CD14-positive monocyte (primary cell): ENCODE results near the gene STX17. TPM values are rescaled to one million over a fixed set of nuclear protein-coding genes. Genes with fewer than 3 reads are reported as not detected.

Experiments
- DNase-seq, 3 donors: peaks; one replicate each; pipeline ENCODE4 v3.0.0-alpha.2; 2011 to 2022
- H2AFZ ChIP-seq: 2 replicates; pipeline ENCODE4 v1.6.0; 2012; ENCODE audit warnings: mild to moderate bottlenecking, low read depth, low read length, inconsistent platforms; ENCODE audit not compliant: insufficient read depth, poor library complexity, severe bottlenecking
- H3K27ac ChIP-seq, 2 donors: 1 replicate in 1 of 2; 2 replicates in 1 of 2; pipeline ENCODE4 v1.5.1; 2012 to 2013; ENCODE audit warnings: low read length in 2 of 2, control low read depth in 1 of 2, inconsistent platforms in 1 of 2, low read depth in 1 of 2, mild to moderate bottlenecking in 1 of 2
- H3K27me3 ChIP-seq, 2 donors: one replicate each; pipeline versions ENCODE4 v1.6.0 to v1.6.1; 2011 to 2013; ENCODE audit warnings: low read length in 2 of 2; ENCODE audit not compliant: control insufficient read depth in 2 of 2, insufficient read depth in 2 of 2
- H3K36me3 ChIP-seq, 2 donors: replicated peaks in 1 of 2; 1 replicate in 1 of 2; 2 replicates in 1 of 2; pipeline versions ENCODE4 v1.5.1 to v1.6.1; 2012 to 2013; ENCODE audit warnings: low read length in 2 of 2, control low read depth in 1 of 2, inconsistent platforms in 1 of 2, mild to moderate bottlenecking in 1 of 2; ENCODE audit not compliant: insufficient read depth in 2 of 2, control insufficient read depth in 1 of 2
- H3K4me1 ChIP-seq, 2 donors: 1 replicate in 1 of 2; 2 replicates in 1 of 2; pipeline versions ENCODE4 v1.5.1 to v1.6.1; 2012 to 2013; ENCODE audit warnings: low read length in 2 of 2, control low read depth in 1 of 2, inconsistent platforms in 1 of 2, mild to moderate bottlenecking in 1 of 2, moderate library complexity in 1 of 2; ENCODE audit not compliant: insufficient read depth in 2 of 2, control insufficient read depth in 1 of 2
- H3K4me2 ChIP-seq: replicated peaks from 2 replicates; pipeline ENCODE3; 2012; ENCODE audit warnings: low read length, moderate library complexity, mild to moderate bottlenecking; ENCODE audit not compliant: poor library complexity, severe bottlenecking; ENCODE audit errors: extremely low read depth
- H3K4me3 ChIP-seq, 3 experiments: fragments of 200-600 bp in 1 of 3; sonication (generic) in 1 of 3; replicated peaks in 1 of 3; 1 replicate in 2 of 3; 2 replicates in 1 of 3; pipeline ENCODE4 v1.5.1; 2011 to 2013; ENCODE audit warnings: low read length in 3 of 3, mild to moderate bottlenecking in 3 of 3, control low read depth in 2 of 3, low read depth in 2 of 3, inconsistent platforms in 1 of 3, moderate library complexity in 1 of 3
- H3K79me2 ChIP-seq: 2 replicates; pipeline ENCODE4 v1.6.0; 2012; ENCODE audit warnings: mild to moderate bottlenecking, control low read depth, inconsistent platforms, low read length, moderate library complexity; ENCODE audit not compliant: insufficient read depth
- H3K9ac ChIP-seq: 2 replicates; pipeline ENCODE4 v1.6.0; 2017; ENCODE audit warnings: low read length, mild to moderate bottlenecking; ENCODE audit not compliant: insufficient read depth, poor library complexity, severe bottlenecking
- H3K9me3 ChIP-seq, 2 donors: replicated peaks in 1 of 2; 1 replicate in 1 of 2; 2 replicates in 1 of 2; pipeline versions ENCODE4 v1.5.1 to v1.6.1; 2012 to 2013; ENCODE audit warnings: low read length in 2 of 2, control low read depth in 1 of 2; ENCODE audit not compliant: control insufficient read depth in 1 of 2, insufficient read depth in 1 of 2
- H4K20me1 ChIP-seq: 2 replicates; pipeline ENCODE4 v1.6.0; 2012; ENCODE audit warnings: mild to moderate bottlenecking, low read length, control low read depth, moderate library complexity; ENCODE audit not compliant: insufficient read depth
- H3K27ac Mint-ChIP-seq, 7 donors: one replicate each; pipeline ENCODE4 v1.8.0; 2020; ENCODE audit warnings: mild to moderate bottlenecking in 7 of 7, mixed read lengths in 7 of 7, moderate library complexity in 6 of 7, inconsistent platforms in 2 of 7
- H3K27me3 Mint-ChIP-seq, 3 donors: one replicate each; pipeline ENCODE4 v1.8.0; 2021 to 2022; ENCODE audit warnings: low read depth in 3 of 3, mild to moderate bottlenecking in 3 of 3, mixed read lengths in 3 of 3, moderate library complexity in 3 of 3, inconsistent platforms in 1 of 3
- H3K36me3 Mint-ChIP-seq, 2 donors: one replicate each; pipeline ENCODE4 v1.8.0; 2020; ENCODE audit warnings: mixed read lengths in 2 of 2, inconsistent platforms in 1 of 2, mild to moderate bottlenecking in 1 of 2
- H3K4me1 Mint-ChIP-seq: one replicate; pipeline ENCODE4 v1.8.0; 2020; ENCODE audit warnings: mild to moderate bottlenecking, mixed read lengths
- H3K4me3 Mint-ChIP-seq, 2 donors: one replicate each; pipeline ENCODE4 v1.8.0; 2020; ENCODE audit warnings: mild to moderate bottlenecking in 2 of 2, mixed read lengths in 2 of 2, moderate library complexity in 1 of 2
- H3K9me3 Mint-ChIP-seq, 7 donors: one replicate each; pipeline ENCODE4 v1.8.0; 2020 to 2022; ENCODE audit warnings: mixed read lengths in 7 of 7, mild to moderate bottlenecking in 6 of 7, moderate library complexity in 6 of 7, inconsistent platforms in 2 of 7
- WGBS: methylation state at CpG from one replicate; pipeline ENCODE4 v1.1.5; 2013; ENCODE audit warnings: missing lambda C conversion rate; ENCODE audit not compliant: insufficient coverage; 5-methylcytosine and 5-hydroxymethylcytosine counted together
- intact Hi-C, 2 donors: fragments of 100-400 bp; cut with micrococcal nuclease; formaldehyde crosslinking; loops; one replicate each; pipeline versions ENCODE4 v1.15.0 to v1.15.1; 2023
- polyA plus RNA-seq, 3 donors: library from polyadenylated mRNA; depleted of rRNA in 1 of 3; unstranded in 2 of 3; stranded (reverse) in 1 of 3; fragments of 300-500 nt in 2 of 3; fragments of >200 nt in 1 of 3; fragmentation: Illumina TruSeq in 2 of 3; gene quantifications; 1 replicate in 2 of 3; 2 replicates in 1 of 3; pipeline ENCODE4 v1.2.3, GENCODE V29; 2012 to 2021
- TF ChIP-seq, protein P1 (sequence below): fragments of 200-600 bp; IDR thresholded peaks from one replicate; pipeline ENCODE4 v1.8.0; 2022; ENCODE audit warnings: antibody characterized with exemption, mild to moderate bottlenecking

The STX17 gene
- polyA plus RNA-seq, 3 donors = 10.3 to 16.8 (median 10.6) TPM

DNA sequence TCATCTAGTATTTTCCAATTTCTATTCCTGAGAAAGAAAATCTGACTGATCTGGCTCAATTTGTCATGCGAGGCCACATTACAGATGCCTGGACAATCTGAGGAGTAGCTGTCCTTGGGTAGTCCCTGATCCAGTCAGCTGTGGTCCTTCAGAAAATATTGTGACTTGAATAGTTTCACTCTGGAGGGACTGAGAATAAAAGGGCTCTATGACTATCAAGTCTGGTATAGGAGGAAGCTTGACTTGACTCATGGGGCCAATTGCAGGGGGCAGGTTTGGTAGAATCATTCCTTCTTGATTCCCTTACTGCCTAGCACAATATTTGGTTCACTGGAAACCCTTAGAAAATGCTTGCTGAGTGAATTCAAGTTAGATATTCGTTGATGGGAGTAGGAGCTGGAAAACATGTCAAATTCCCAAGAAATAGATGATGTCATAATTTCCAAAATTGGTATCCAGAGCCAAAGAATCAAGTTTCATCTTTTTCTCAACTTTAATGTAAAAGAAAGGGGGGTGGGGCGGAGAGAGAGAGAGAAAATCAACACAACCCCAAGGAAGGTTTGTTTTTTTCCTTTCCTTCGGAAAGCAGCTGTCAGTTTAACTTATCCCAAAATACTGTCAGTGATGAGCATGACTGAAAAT lies 32.4 kb upstream of the STX17 start:
- Histone ChIP-seq H3K4me2 (no peak overlapping the region), H3K79me2 (no peaks in the 10 kb centered on the region), H3K4me1 (no peaks in the 10 kb centered on the region), H3K9ac (no peak overlapping the region), H3K9me3 (no peaks in the 10 kb centered on the region), H4K20me1 (no peaks in the 10 kb centered on the region), H3K27me3 (no peaks in the 10 kb centered on the region), H3K36me3 (no peaks in the 10 kb centered on the region), H3K27ac (no peak overlapping the region), H2AFZ (no peak overlapping the region), H3K4me3 (no peak overlapping the region)
- Mint-ChIP-seq H3K27ac (no peak overlapping the region), H3K36me3 (no peaks in the 10 kb centered on the region), H3K27me3 (peaks cover 0 to 4% (median 0%) of the 10 kb centered on the region in 3 donors), H3K9me3 (peaks cover 3 to 9% (median 6%) of the 10 kb centered on the region in 7 donors), H3K4me3 (no peak overlapping the region), H3K4me1 (no peaks in the 10 kb centered on the region)
- WGBS = no CpG with 5 or more reads among the region's 4 CpGs
- no peak for DNase-seq
- intact Hi-C loops = no loop called here
- TF ChIP-seq, protein P1, sequence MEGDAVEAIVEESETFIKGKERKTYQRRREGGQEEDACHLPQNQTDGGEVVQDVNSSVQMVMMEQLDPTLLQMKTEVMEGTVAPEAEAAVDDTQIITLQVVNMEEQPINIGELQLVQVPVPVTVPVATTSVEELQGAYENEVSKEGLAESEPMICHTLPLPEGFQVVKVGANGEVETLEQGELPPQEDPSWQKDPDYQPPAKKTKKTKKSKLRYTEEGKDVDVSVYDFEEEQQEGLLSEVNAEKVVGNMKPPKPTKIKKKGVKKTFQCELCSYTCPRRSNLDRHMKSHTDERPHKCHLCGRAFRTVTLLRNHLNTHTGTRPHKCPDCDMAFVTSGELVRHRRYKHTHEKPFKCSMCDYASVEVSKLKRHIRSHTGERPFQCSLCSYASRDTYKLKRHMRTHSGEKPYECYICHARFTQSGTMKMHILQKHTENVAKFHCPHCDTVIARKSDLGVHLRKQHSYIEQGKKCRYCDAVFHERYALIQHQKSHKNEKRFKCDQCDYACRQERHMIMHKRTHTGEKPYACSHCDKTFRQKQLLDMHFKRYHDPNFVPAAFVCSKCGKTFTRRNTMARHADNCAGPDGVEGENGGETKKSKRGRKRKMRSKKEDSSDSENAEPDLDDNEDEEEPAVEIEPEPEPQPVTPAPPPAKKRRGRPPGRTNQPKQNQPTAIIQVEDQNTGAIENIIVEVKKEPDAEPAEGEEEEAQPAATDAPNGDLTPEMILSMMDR = no peak

DNA sequence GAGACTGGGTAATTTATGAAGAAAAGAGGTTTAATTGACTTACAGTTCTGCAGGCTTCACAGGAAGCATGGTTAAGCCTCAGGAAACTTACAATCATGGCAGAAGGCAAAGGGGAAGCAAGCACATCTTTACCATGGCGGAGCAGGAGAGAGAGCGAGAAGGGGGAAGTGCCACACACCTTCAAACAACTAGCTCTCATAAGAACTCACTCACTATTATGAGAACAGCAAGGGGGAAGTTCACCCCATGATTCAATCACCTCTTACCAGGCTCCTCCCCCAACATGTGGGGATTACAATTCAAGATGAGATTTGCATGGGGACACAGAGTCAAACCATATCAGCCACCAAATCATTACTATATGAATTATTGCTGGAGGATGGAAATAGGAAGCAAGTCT lies 30.3 kb upstream of the STX17 start:
- peak; percentile 6 to 49 (median 11) for DNase-seq
- H4K20me1 ChIP-seq = no peaks in the 10 kb centered on the region
- Mint-ChIP-seq H3K36me3 (no peaks in the 10 kb centered on the region), H3K4me1 (no peaks in the 10 kb centered on the region), H3K27me3 (peaks cover 0 to 3% (median 0%) of the 10 kb centered on the region in 3 donors), H3K4me3 (no peak overlapping the region), H3K9me3 (peaks cover 3 to 9% (median 6%) of the 10 kb centered on the region in 7 donors), H3K27ac (peak overlapping the region in 1 of 7 donors; percentile 8)
- H3K79me2 ChIP-seq = no peaks in the 10 kb centered on the region
- no peaks in the 10 kb centered on the region for H3K27me3 ChIP-seq
- TF ChIP-seq, protein P1 = no peak
- intact Hi-C loops = no loop called here
- no peak overlapping the region for H3K9ac ChIP-seq
- WGBS = no CpG with 5 or more reads among the region's 2 CpGs
- no peak overlapping the region for H3K27ac ChIP-seq
- H3K4me1 ChIP-seq = no peaks in the 10 kb centered on the region
- no peak overlapping the region for H3K4me2 ChIP-seq
- H2AFZ ChIP-seq = no peak overlapping the region
- no peak overlapping the region for H3K4me3 ChIP-seq
- no peaks in the 10 kb centered on the region for H3K36me3 ChIP-seq
- no peaks in the 10 kb centered on the region for H3K9me3 ChIP-seq
